AG04449 (cell line): ENCODE data around the gene ZMYM4.

Source experiments
- CTCF ChIA-PET: fragments of 350-600 bp; formaldehyde crosslinking; extraction: SDS; loops from one replicate; lab custom pipeline; 2021; ENCODE audit warnings: antibody characterized with exemption; lab: Yijun Ruan, JAX
- POLR2A ChIA-PET: fragments of 400-600, 350-600 bp; formaldehyde crosslinking; extraction: SDS; loops from one replicate; lab custom pipeline; 2020; ENCODE audit warnings: antibody characterized with exemption, inconsistent platforms; lab: Yijun Ruan, JAX
- DNase-seq: peaks from one replicate; pipeline ENCODE4 v3.0.0-alpha.2; 2010; ENCODE audit warnings: low read depth, low spot score
- H3K4me3 ChIP-seq: 2 replicates; pipeline ENCODE4 v1.5.1; 2011; ENCODE audit warnings: low read depth, mild to moderate bottlenecking, control low read depth, low read length
- TF ChIP-seq, protein P1 (sequence below): IDR thresholded peaks from one replicate; pipeline ENCODE4 v1.5.1; 2011; ENCODE audit warnings: mild to moderate bottlenecking, moderate library complexity, low read length, control low read depth, inconsistent platforms; ENCODE audit not compliant: insufficient read depth; ENCODE audit errors: missing control alignments

Gene ZMYM4

GRCh38 chr1:35433714-35434113, 165.2 kb downstream of the ZMYM4 start:
- CTCF ChIA-PET, result no interaction called here
- POLR2A ChIA-PET, result no interaction called here
- TF ChIP-seq, protein P1, sequence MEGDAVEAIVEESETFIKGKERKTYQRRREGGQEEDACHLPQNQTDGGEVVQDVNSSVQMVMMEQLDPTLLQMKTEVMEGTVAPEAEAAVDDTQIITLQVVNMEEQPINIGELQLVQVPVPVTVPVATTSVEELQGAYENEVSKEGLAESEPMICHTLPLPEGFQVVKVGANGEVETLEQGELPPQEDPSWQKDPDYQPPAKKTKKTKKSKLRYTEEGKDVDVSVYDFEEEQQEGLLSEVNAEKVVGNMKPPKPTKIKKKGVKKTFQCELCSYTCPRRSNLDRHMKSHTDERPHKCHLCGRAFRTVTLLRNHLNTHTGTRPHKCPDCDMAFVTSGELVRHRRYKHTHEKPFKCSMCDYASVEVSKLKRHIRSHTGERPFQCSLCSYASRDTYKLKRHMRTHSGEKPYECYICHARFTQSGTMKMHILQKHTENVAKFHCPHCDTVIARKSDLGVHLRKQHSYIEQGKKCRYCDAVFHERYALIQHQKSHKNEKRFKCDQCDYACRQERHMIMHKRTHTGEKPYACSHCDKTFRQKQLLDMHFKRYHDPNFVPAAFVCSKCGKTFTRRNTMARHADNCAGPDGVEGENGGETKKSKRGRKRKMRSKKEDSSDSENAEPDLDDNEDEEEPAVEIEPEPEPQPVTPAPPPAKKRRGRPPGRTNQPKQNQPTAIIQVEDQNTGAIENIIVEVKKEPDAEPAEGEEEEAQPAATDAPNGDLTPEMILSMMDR, result no peak
- H3K4me3 ChIP-seq, result no peak overlapping the region
- no peak for DNase-seq

GRCh38 chr1:35434703-35435102, 166.2 kb downstream of the ZMYM4 start:
- ChIA-PET POLR2A (no interaction called here), CTCF (interaction anchor here (1.7 to 7.8 kb wide), 2 partner anchors 9 to 16 kb away, joined by 8 to 74 read pairs; no protein-coding TSS in a partner anchor)
- TF ChIP-seq, protein P1, result no peak
- DNase-seq, result no peak
- H3K4me3 ChIP-seq, result no peak overlapping the region

GRCh38 chr1:35436078-35436477, 167.6 kb downstream of the ZMYM4 start:
- ChIA-PET CTCF (interaction anchor here (1.3 to 7.8 kb wide), 3 partner anchors 8 to 15 kb away, joined by 3 to 74 read pairs (median 8); no protein-coding TSS in a partner anchor), POLR2A (no interaction called here)
- no peak for DNase-seq
- no peak overlapping the region for H3K4me3 ChIP-seq
- TF ChIP-seq, protein P1, result no peak

DNA sequence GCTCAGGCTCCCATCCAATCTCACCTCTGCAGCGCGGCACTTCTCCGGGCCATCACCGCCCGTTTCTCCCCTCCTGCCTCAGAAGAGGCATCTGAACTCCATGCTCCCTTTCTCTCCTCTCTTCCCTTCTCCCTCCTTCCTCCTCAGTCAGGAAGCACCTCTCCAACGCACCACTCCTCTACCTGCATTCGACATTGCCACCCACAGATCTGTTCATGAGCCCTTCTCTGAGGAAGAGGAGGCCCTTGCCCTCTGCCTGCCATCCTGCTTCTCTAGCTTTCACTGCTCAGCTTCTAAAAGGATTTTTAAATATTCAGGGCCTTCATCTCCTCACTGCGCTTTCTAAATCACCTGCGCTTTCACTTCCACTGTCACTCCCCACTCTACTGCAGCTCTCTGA, 168.7 kb downstream of the ZMYM4 start:
- TF ChIP-seq, protein P1, result no peak
- ChIA-PET POLR2A (no interaction called here), CTCF (interaction anchor here (0.9 to 7.8 kb wide), 2 partner anchors 14 to 290 kb away, joined by 4 to 74 read pairs; no protein-coding TSS in a partner anchor)
- DNase-seq, result no peak
- no peak overlapping the region for H3K4me3 ChIP-seq

GRCh38 chr1:35439626-35440025, 171.1 kb downstream of the ZMYM4 start:
- TF ChIP-seq, protein P1, result no peak
- DNase-seq, result no peak
- H3K4me3 ChIP-seq, result no peak overlapping the region
- CTCF ChIA-PET, result interaction anchor here (0.7 to 7.8 kb wide), 2 partner anchors 11 to 287 kb away, joined by 4 to 74 read pairs; no protein-coding TSS in a partner anchor
- POLR2A ChIA-PET, result no interaction called here

DNA sequence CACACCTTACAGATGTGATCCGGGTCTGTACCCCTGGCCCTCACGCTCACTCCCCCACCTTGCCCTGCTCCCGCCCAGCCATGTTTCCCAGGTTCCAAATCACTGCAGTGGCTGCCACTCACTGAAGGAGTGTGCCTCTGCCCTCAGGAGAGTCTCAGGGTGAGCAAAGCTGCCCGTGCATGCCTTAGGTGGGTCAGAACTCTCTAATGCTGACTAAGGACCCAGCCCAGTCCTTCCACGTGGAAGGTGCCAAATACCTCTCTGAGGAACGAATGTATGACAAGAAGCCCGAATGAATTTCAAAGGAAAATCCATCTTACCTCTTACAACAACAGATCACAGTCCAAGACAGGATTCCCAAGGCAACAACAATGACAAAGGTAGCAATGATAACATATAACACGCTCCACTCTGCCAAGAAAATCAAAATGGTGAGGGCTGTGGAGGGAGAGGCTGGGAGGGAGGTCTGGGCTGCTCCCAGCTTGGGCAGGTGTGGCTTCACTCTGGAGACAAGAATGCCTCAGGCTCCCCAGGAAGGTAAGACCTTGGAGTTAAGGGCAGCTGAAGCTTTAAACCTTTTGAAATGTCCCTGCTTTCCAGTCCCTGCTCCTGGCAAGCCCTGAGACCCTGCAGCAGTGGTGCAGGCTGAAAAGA, 173.5 kb downstream of the ZMYM4 start:
- no peak for DNase-seq
- CTCF ChIA-PET, result interaction anchor here (0.9 to 7.8 kb wide), 3 partner anchors 9 to 240 kb away, joined by 3 to 74 read pairs (median 16); no protein-coding TSS in a partner anchor
- POLR2A ChIA-PET, result no interaction called here
- TF ChIP-seq, protein P1, result no peak
- no peak overlapping the region for H3K4me3 ChIP-seq
